NCI-H226 (cell line): Measurements from ENCODE around the gene APBB1IP.
"Not testable (repeated sequence)": the region's sequence is repeated elsewhere in the genome, so short reads cannot be mapped to it uniquely, and the experiment has no call there.

Experiments used
- DNase-seq: peaks from one replicate; pipeline ENCODE4 v3.0.0-alpha.2; 2015

APBB1IP gene

GRCh38 chr10:26479766-26480492 lies 41.8 kb downstream of the APBB1IP start:
- DNase-seq = no peak

GRCh38 chr10:26481315-26481692 lies 43.2 kb downstream of the APBB1IP start:
- no peak for DNase-seq

- DNase-seq = no peak
Measured at GRCh38 chr10:26481914-26482550, 43.9 kb downstream of the APBB1IP start.

- DNase-seq = no peak
Measured at GRCh38 chr10:26483554-26483953, 45.4 kb downstream of the APBB1IP start.

GRCh38 chr10:26485150-26485941 lies 47.2 kb downstream of the APBB1IP start:
- peak; percentile 32 for DNase-seq

GRCh38 chr10:26486304-26486703 lies 48.2 kb downstream of the APBB1IP start:
- peak; percentile 98 for DNase-seq

- DNase-seq = peak; percentile 96
Measured at GRCh38 chr10:26486990-26487850, 49.1 kb downstream of the APBB1IP start.

- peak; percentile 71 for DNase-seq
Measured at GRCh38 chr10:26488344-26488743, 50.2 kb downstream of the APBB1IP start.

GRCh38 chr10:26489081-26489480 lies 50.9 kb downstream of the APBB1IP start:
- no peak for DNase-seq

GRCh38 chr10:26490367-26490766 lies 52.2 kb downstream of the APBB1IP start:
- DNase-seq = not testable (repeated sequence)

GRCh38 chr10:26491276-26491675 lies 53.1 kb downstream of the APBB1IP start:
- DNase-seq = no peak

GRCh38 chr10:26491934-26492333 lies 53.8 kb downstream of the APBB1IP start:
- DNase-seq = peak; percentile 53

GRCh38 chr10:26492725-26493124 lies 54.6 kb downstream of the APBB1IP start:
- DNase-seq = not testable (repeated sequence)

- DNase-seq = no peak
Measured at GRCh38 chr10:26494018-26494417, 55.9 kb downstream of the APBB1IP start.

- no peak for DNase-seq
Measured at GRCh38 chr10:26499426-26499825, 61.3 kb downstream of the APBB1IP start.

GRCh38 chr10:26502986-26503385 lies 64.8 kb downstream of the APBB1IP start:
- DNase-seq = no peak

- peak; percentile 37 for DNase-seq
Measured at GRCh38 chr10:26503911-26504310, 65.8 kb downstream of the APBB1IP start.

GRCh38 chr10:26504429-26504828 lies 66.3 kb downstream of the APBB1IP start:
- DNase-seq = not testable (repeated sequence)

- no peak for DNase-seq
Measured at GRCh38 chr10:26505491-26505890, 67.3 kb downstream of the APBB1IP start.

- DNase-seq = no peak
Measured at GRCh38 chr10:26506736-26507135, 68.6 kb downstream of the APBB1IP start.

- DNase-seq = no peak
Measured at GRCh38 chr10:26507441-26507840, 69.3 kb downstream of the APBB1IP start.

- no peak for DNase-seq
Measured at GRCh38 chr10:26508016-26508415, 69.9 kb downstream of the APBB1IP start.

- no peak for DNase-seq
Measured at GRCh38 chr10:26509307-26509706, 71.2 kb downstream of the APBB1IP start.
